CD14-positive monocyte (primary cell): Measurements from ENCODE around the gene ARID3C. TPM values are rescaled to one million over a fixed set of nuclear protein-coding genes. Genes with fewer than 3 reads are reported as not detected.

ENCODE experiments used
- DNase-seq, 3 donors: peaks; one replicate each; pipeline ENCODE4 v3.0.0-alpha.2; 2011 to 2022
- H2AFZ ChIP-seq: 2 replicates; pipeline ENCODE4 v1.6.0; 2012; ENCODE audit warnings: mild to moderate bottlenecking, low read depth, low read length, inconsistent platforms; ENCODE audit not compliant: insufficient read depth, poor library complexity, severe bottlenecking
- H3K27ac ChIP-seq, 2 donors: 1 replicate in 1 of 2; 2 replicates in 1 of 2; pipeline ENCODE4 v1.5.1; 2012 to 2013; ENCODE audit warnings: low read length in 2 of 2, control low read depth in 1 of 2, inconsistent platforms in 1 of 2, low read depth in 1 of 2, mild to moderate bottlenecking in 1 of 2
- H3K27me3 ChIP-seq, 2 donors: one replicate each; pipeline versions ENCODE4 v1.6.0 to v1.6.1; 2011 to 2013; ENCODE audit warnings: low read length in 2 of 2; ENCODE audit not compliant: control insufficient read depth in 2 of 2, insufficient read depth in 2 of 2
- H3K36me3 ChIP-seq, 2 donors: replicated peaks in 1 of 2; 1 replicate in 1 of 2; 2 replicates in 1 of 2; pipeline versions ENCODE4 v1.5.1 to v1.6.1; 2012 to 2013; ENCODE audit warnings: low read length in 2 of 2, control low read depth in 1 of 2, inconsistent platforms in 1 of 2, mild to moderate bottlenecking in 1 of 2; ENCODE audit not compliant: insufficient read depth in 2 of 2, control insufficient read depth in 1 of 2
- H3K4me1 ChIP-seq, 2 donors: 1 replicate in 1 of 2; 2 replicates in 1 of 2; pipeline versions ENCODE4 v1.5.1 to v1.6.1; 2012 to 2013; ENCODE audit warnings: low read length in 2 of 2, control low read depth in 1 of 2, inconsistent platforms in 1 of 2, mild to moderate bottlenecking in 1 of 2, moderate library complexity in 1 of 2; ENCODE audit not compliant: insufficient read depth in 2 of 2, control insufficient read depth in 1 of 2
- H3K4me2 ChIP-seq: replicated peaks from 2 replicates; pipeline ENCODE3; 2012; ENCODE audit warnings: low read length, moderate library complexity, mild to moderate bottlenecking; ENCODE audit not compliant: poor library complexity, severe bottlenecking; ENCODE audit errors: extremely low read depth
- H3K4me3 ChIP-seq, 3 experiments: fragments of 200-600 bp in 1 of 3; sonication (generic) in 1 of 3; replicated peaks in 1 of 3; 1 replicate in 2 of 3; 2 replicates in 1 of 3; pipeline ENCODE4 v1.5.1; 2011 to 2013; ENCODE audit warnings: low read length in 3 of 3, mild to moderate bottlenecking in 3 of 3, control low read depth in 2 of 3, low read depth in 2 of 3, inconsistent platforms in 1 of 3, moderate library complexity in 1 of 3
- H3K79me2 ChIP-seq: 2 replicates; pipeline ENCODE4 v1.6.0; 2012; ENCODE audit warnings: mild to moderate bottlenecking, control low read depth, inconsistent platforms, low read length, moderate library complexity; ENCODE audit not compliant: insufficient read depth
- H3K9ac ChIP-seq: 2 replicates; pipeline ENCODE4 v1.6.0; 2017; ENCODE audit warnings: low read length, mild to moderate bottlenecking; ENCODE audit not compliant: insufficient read depth, poor library complexity, severe bottlenecking
- H3K9me3 ChIP-seq, 2 donors: replicated peaks in 1 of 2; 1 replicate in 1 of 2; 2 replicates in 1 of 2; pipeline versions ENCODE4 v1.5.1 to v1.6.1; 2012 to 2013; ENCODE audit warnings: low read length in 2 of 2, control low read depth in 1 of 2; ENCODE audit not compliant: control insufficient read depth in 1 of 2, insufficient read depth in 1 of 2
- H4K20me1 ChIP-seq: 2 replicates; pipeline ENCODE4 v1.6.0; 2012; ENCODE audit warnings: mild to moderate bottlenecking, low read length, control low read depth, moderate library complexity; ENCODE audit not compliant: insufficient read depth
- H3K27ac Mint-ChIP-seq, 7 donors: one replicate each; pipeline ENCODE4 v1.8.0; 2020; ENCODE audit warnings: mild to moderate bottlenecking in 7 of 7, mixed read lengths in 7 of 7, moderate library complexity in 6 of 7, inconsistent platforms in 2 of 7
- H3K27me3 Mint-ChIP-seq, 3 donors: one replicate each; pipeline ENCODE4 v1.8.0; 2021 to 2022; ENCODE audit warnings: low read depth in 3 of 3, mild to moderate bottlenecking in 3 of 3, mixed read lengths in 3 of 3, moderate library complexity in 3 of 3, inconsistent platforms in 1 of 3
- H3K36me3 Mint-ChIP-seq, 2 donors: one replicate each; pipeline ENCODE4 v1.8.0; 2020; ENCODE audit warnings: mixed read lengths in 2 of 2, inconsistent platforms in 1 of 2, mild to moderate bottlenecking in 1 of 2
- H3K4me1 Mint-ChIP-seq: one replicate; pipeline ENCODE4 v1.8.0; 2020; ENCODE audit warnings: mild to moderate bottlenecking, mixed read lengths
- H3K4me3 Mint-ChIP-seq, 2 donors: one replicate each; pipeline ENCODE4 v1.8.0; 2020; ENCODE audit warnings: mild to moderate bottlenecking in 2 of 2, mixed read lengths in 2 of 2, moderate library complexity in 1 of 2
- H3K9me3 Mint-ChIP-seq, 7 donors: one replicate each; pipeline ENCODE4 v1.8.0; 2020 to 2022; ENCODE audit warnings: mixed read lengths in 7 of 7, mild to moderate bottlenecking in 6 of 7, moderate library complexity in 6 of 7, inconsistent platforms in 2 of 7
- CTCF ChIP-seq: fragments of 200-600 bp; IDR thresholded peaks from one replicate; pipeline ENCODE4 v1.8.0; 2022; ENCODE audit warnings: antibody characterized with exemption, mild to moderate bottlenecking
- WGBS: methylation state at CpG from one replicate; pipeline ENCODE4 v1.1.5; 2013; ENCODE audit warnings: missing lambda C conversion rate; ENCODE audit not compliant: insufficient coverage; 5-methylcytosine and 5-hydroxymethylcytosine counted together
- intact Hi-C, 2 donors: fragments of 100-400 bp; cut with micrococcal nuclease; formaldehyde crosslinking; loops; one replicate each; pipeline versions ENCODE4 v1.15.0 to v1.15.1; 2023
- polyA plus RNA-seq, 3 donors: library from polyadenylated mRNA; depleted of rRNA in 1 of 3; unstranded in 2 of 3; stranded (reverse) in 1 of 3; fragments of 300-500 nt in 2 of 3; fragments of >200 nt in 1 of 3; fragmentation: Illumina TruSeq in 2 of 3; gene quantifications; 1 replicate in 2 of 3; 2 replicates in 1 of 3; pipeline ENCODE4 v1.2.3, GENCODE V29; 2012 to 2021

The ARID3C gene
- polyA plus RNA-seq, 3 donors, result not detected

GRCh38 chr9:34647651-34648050 is 18.8 kb upstream of the ARID3C start:
- Histone ChIP-seq H3K9me3 (no peaks in the 10 kb centered on the region), H3K9ac (peak overlapping the region; percentile 77), H4K20me1 (peaks cover 14% of the 10 kb centered on the region), H2AFZ (no peak overlapping the region), H3K4me3 (peak overlapping the region in 2 of 3 experiments; percentile 85 to 90), H3K36me3 (peaks cover 18 to 30% of the 10 kb centered on the region in 2 donors), H3K27me3 (no peaks in the 10 kb centered on the region), H3K4me2 (peak overlapping the region; percentile 95), H3K4me1 (peaks cover 24 to 34% of the 10 kb centered on the region in 2 donors), H3K79me2 (peaks cover 4% of the 10 kb centered on the region), H3K27ac (peak overlapping the region in 1 of 2 donors; percentile 83)
- Mint-ChIP-seq H3K4me3 (peak overlapping the region; percentile 90 to 92), H3K9me3 (peaks cover 0 to 2% (median 0%) of the 10 kb centered on the region in 7 donors), H3K27me3 (peaks cover 3% of the 10 kb centered on the region in 3 donors), H3K36me3 (peaks cover 34 to 44% of the 10 kb centered on the region in 2 donors), H3K27ac (peak overlapping the region in 5 of 7 donors; percentile 78 to 89 (median 86)), H3K4me1 (peaks cover 39% of the 10 kb centered on the region)
- DNase-seq, result no peak
- WGBS, result 71% methylated on average over 3 of the region's 10 CpGs
- no peak for TF ChIP-seq CTCF
- intact Hi-C loops, result no loop called here

GRCh38 chr9:34647084-34647403 is 18.2 kb upstream of the ARID3C start:
- DNase-seq, result peak in 1 of 3 donors; percentile 11
- Histone ChIP-seq H3K9me3 (no peaks in the 10 kb centered on the region), H3K4me3 (peak overlapping the region; percentile 83 to 90 (median 85)), H3K27me3 (no peaks in the 10 kb centered on the region), H3K27ac (peak overlapping the region; percentile 75 to 83), H3K36me3 (peaks cover 18 to 30% of the 10 kb centered on the region in 2 donors), H3K9ac (peak overlapping the region; percentile 77), H3K4me1 (peaks cover 21 to 30% of the 10 kb centered on the region in 2 donors), H2AFZ (peak overlapping the region; percentile 91), H4K20me1 (peaks cover 14% of the 10 kb centered on the region), H3K79me2 (peaks cover 4% of the 10 kb centered on the region), H3K4me2 (peak overlapping the region; percentile 95)
- H3K27ac Mint-ChIP-seq, result peak overlapping the region; percentile 78 to 93 (median 87)
- WGBS, result 0% methylated on average over 8 of the region's 8 CpGs
- H3K9me3 Mint-ChIP-seq, result peaks cover 0 to 2% (median 0%) of the 10 kb centered on the region in 7 donors
- intact Hi-C loops, result no loop called here
- H3K4me3 Mint-ChIP-seq, result peak overlapping the region; percentile 90 to 92
- peaks cover 34 to 40% of the 10 kb centered on the region in 2 donors for H3K36me3 Mint-ChIP-seq
- H3K27me3 Mint-ChIP-seq, result no peaks in the 10 kb centered on the region
- peaks cover 33% of the 10 kb centered on the region for H3K4me1 Mint-ChIP-seq
- TF ChIP-seq CTCF, result no peak
